D721Med (cell line): Measurements from ENCODE around the gene IL4I1.
A peak's percentile ranks its signal among the peaks of the same experiment; 100 is the strongest.
"Not testable (repeated sequence)": the region's sequence is repeated elsewhere in the genome, so short reads cannot be mapped to it uniquely, and the experiment has no call there.

ENCODE experiments used
- DNase-seq: peaks from one replicate; pipeline ENCODE4 v3.0.0; 2011; ENCODE audit warnings: low spot score; ENCODE audit not compliant: insufficient read length
- FAIRE-seq: peaks from 2 replicates; lab custom pipeline; 2011; peaks lifted over from hg19 to GRCh38; lab: Jason Lieb, UNC
- CTCF ChIP-seq: IDR thresholded peaks from 2 replicates; pipeline ENCODE4 v1.5.1; 2012; ENCODE audit warnings: mild to moderate bottlenecking, control low read depth; ENCODE audit not compliant: insufficient read depth; ENCODE audit errors: missing control alignments

The IL4I1 gene, protein sequence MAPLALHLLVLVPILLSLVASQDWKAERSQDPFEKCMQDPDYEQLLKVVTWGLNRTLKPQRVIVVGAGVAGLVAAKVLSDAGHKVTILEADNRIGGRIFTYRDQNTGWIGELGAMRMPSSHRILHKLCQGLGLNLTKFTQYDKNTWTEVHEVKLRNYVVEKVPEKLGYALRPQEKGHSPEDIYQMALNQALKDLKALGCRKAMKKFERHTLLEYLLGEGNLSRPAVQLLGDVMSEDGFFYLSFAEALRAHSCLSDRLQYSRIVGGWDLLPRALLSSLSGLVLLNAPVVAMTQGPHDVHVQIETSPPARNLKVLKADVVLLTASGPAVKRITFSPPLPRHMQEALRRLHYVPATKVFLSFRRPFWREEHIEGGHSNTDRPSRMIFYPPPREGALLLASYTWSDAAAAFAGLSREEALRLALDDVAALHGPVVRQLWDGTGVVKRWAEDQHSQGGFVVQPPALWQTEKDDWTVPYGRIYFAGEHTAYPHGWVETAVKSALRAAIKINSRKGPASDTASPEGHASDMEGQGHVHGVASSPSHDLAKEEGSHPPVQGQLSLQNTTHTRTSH

DNA sequence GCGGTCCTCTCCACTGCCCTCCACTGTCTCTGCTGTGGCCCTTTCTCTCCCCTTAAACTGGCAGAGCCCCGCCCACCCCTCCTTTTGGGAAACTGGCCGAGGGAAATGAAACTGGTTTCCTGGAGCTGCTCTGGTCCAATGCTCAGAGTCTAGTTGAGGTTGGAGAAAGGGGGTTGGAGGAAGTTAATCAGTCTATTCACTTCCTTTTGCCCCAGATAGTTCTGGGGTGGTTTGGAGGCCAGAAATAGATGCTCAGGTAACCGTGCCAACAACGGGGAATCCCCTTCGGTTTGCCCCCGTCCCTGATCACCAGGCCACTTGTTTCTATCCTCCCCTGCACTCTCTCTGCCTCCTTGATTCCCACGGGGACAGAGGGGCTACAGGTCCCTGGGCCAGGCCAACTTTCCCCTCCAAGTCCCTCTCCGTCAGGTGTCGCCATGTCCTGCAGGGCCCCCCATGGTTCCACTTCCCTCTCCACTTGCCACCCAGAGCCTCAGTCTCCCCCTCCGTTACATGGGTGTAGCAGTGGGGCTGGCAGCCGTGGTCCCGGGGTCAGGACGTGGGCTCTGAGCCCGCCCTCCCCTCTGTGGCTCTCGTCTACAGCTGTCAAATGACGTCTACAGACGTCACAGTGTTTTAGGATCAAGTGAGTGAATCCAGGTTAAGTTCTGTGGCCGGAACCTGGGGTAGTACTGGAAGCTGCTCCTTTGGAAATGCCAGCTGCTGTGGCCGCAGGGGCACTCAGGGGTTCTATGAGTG is at the start of gene IL4I1:
TSS of gene IL4I1 (minus strand) at position 25 of the 759 bp plus-strand sequence. CDS start 727 bp downstream, outside the sequence.
- DNase-seq (no peak), FAIRE-seq (no peak)
- TF ChIP-seq CTCF, result no peak

- DNase-seq (no peak), FAIRE-seq (no peak)
- TF ChIP-seq CTCF, result no peak
These were observed 49.7 kb upstream of the IL4I1 start for GRCh38 chr19:49946415-49946814.

GRCh38 chr19:49944567-49944966 is 47.9 kb upstream of the IL4I1 start:
- not testable (repeated sequence) for FAIRE-seq, DNase-seq

- no peak for FAIRE-seq
- TF ChIP-seq CTCF, result no peak
- no peak for DNase-seq
These were observed 43.8 kb upstream of the IL4I1 start for GRCh38 chr19:49940482-49940791.

- peak; percentile 3 for TF ChIP-seq CTCF
- DNase-seq, result no peak
- FAIRE-seq, result no peak
These were observed 43.2 kb upstream of the IL4I1 start for GRCh38 chr19:49939721-49940481.

DNA sequence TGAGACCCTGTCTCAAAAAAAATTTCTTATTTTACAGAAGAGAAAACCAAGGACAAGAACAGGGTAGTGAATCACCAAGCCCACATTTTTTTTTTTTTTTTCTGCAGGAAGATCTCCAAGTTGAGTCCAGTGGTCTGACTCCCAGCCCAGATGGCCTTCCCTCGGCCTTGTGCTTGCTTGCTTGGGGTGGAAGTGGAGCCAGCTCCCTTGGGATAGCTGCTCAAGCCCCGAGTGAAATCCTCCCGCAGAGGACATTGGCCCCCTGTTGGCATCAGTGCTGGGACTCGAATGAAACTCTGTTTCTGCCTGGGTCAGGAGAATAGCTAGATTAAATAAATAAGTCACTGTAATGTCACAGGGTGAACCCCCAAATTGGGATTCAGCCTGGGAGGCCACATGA is 42.0 kb upstream of the IL4I1 start:
- DNase-seq (no peak), FAIRE-seq (no peak)
- TF ChIP-seq CTCF, result no peak

DNA sequence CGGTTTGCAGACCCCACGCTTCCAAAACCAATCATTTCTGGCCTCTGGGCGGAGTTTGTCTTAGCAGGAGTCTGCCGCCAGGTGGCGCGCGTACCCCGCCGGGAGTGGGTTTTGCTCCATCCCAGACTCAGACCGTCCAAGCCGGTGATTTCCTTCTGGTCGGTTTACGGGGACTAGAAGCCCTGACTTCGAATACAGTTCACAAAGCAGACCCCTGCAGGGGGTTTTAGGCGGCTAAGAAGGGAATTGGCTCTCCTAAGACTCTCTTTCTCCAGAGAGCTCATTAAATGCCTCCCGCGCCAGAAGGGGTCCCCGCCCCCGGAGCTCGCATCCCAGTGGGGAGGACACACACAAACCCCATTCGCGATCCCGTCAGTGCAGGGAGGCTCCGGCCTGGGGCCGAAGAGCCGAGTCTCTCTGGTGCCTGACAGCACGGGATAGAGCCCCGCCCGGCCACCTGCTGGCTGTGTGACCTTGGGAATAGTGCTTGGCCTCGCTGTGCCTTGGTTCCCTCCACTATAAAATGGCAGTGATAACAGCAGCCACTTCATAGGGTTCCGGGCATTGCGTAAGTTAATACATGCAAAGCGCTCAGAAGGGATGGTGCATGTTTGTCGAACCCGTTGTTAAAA is 41.2 kb upstream of the IL4I1 start:
- DNase-seq, result peak; percentile 61
- FAIRE-seq, result no peak
- TF ChIP-seq CTCF, result peak; percentile 95
